HUES48 (cell line): ENCODE results near the gene KRTAP3-1.

ENCODE experiments used
- H3K27ac ChIP-seq: one replicate; pipeline ENCODE4 v1.7.0; 2013; ENCODE audit warnings: low read depth, low read length, inconsistent platforms
- H3K27me3 ChIP-seq: 2 replicates; pipeline ENCODE4 v1.6.1; 2013; ENCODE audit warnings: mild to moderate bottlenecking, low read length; ENCODE audit not compliant: control insufficient read depth, insufficient read depth
- H3K36me3 ChIP-seq: 2 replicates; pipeline ENCODE4 v1.6.1; 2013; ENCODE audit warnings: low read length; ENCODE audit not compliant: control insufficient read depth, insufficient read depth
- H3K4me1 ChIP-seq: 2 replicates; pipeline ENCODE4 v1.6.1; 2013; ENCODE audit warnings: mild to moderate bottlenecking, low read length; ENCODE audit not compliant: control insufficient read depth, insufficient read depth
- H3K4me3 ChIP-seq: 2 replicates; pipeline ENCODE4 v1.5.1; 2013; ENCODE audit warnings: mild to moderate bottlenecking, low read depth, low read length
- H3K9ac ChIP-seq: 2 replicates; pipeline ENCODE4 v1.6.1; 2013; ENCODE audit warnings: mild to moderate bottlenecking, low read depth, low read length, moderate library complexity
- H3K9me3 ChIP-seq: 2 replicates; pipeline ENCODE4 v1.6.1; 2013; ENCODE audit warnings: low read length; ENCODE audit not compliant: control insufficient read depth, insufficient read depth

The KRTAP3-1 gene

GRCh38 chr17:40997361-40997760 is 11.6 kb downstream of the KRTAP3-1 start:
- H3K9ac ChIP-seq = no peak overlapping the region
- H3K4me1 ChIP-seq = no peaks in the 10 kb centered on the region
- no peaks in the 10 kb centered on the region for H3K9me3 ChIP-seq
- no peak overlapping the region for H3K4me3 ChIP-seq
- H3K36me3 ChIP-seq = no peaks in the 10 kb centered on the region
- H3K27ac ChIP-seq = no peak overlapping the region
- no peaks in the 10 kb centered on the region for H3K27me3 ChIP-seq

- H3K27me3 ChIP-seq = no peaks in the 10 kb centered on the region
- no peak overlapping the region for H3K9ac ChIP-seq
- no peaks in the 10 kb centered on the region for H3K4me1 ChIP-seq
- no peaks in the 10 kb centered on the region for H3K9me3 ChIP-seq
- H3K36me3 ChIP-seq = no peaks in the 10 kb centered on the region
- no peak overlapping the region for H3K27ac ChIP-seq
- no peak overlapping the region for H3K4me3 ChIP-seq
These were observed 12.1 kb downstream of the KRTAP3-1 start for GRCh38 chr17:40996829-40997228.

- Histone ChIP-seq H3K9ac (no peak overlapping the region), H3K9me3 (no peaks in the 10 kb centered on the region), H3K36me3 (no peaks in the 10 kb centered on the region), H3K4me3 (no peak overlapping the region), H3K27me3 (no peaks in the 10 kb centered on the region), H3K27ac (no peak overlapping the region), H3K4me1 (no peaks in the 10 kb centered on the region)
These were observed 13.8 kb downstream of the KRTAP3-1 start for GRCh38 chr17:40995116-40995515.

GRCh38 chr17:40993839-40994238 is 15.1 kb downstream of the KRTAP3-1 start, which contains the start of gene KRTAP3-3:
Gene KRTAP3-3, minus strand, starts transcription at chr17:40994164. Its CDS starts 67 bp downstream, at chr17:40994097.
- Histone ChIP-seq H3K27ac (no peak within 1 kb of the TSS), H3K36me3 (no peaks in the 10 kb centered on the region), H3K4me3 (no peak within 1 kb of the TSS), H3K9ac (no peak within 1 kb of the TSS), H3K9me3 (no peaks in the 10 kb centered on the region), H3K4me1 (no peaks in the 10 kb centered on the region), H3K27me3 (no peaks in the 10 kb centered on the region)

GRCh38 chr17:40993084-40993483 is 15.8 kb downstream of the KRTAP3-1 start:
- Histone ChIP-seq H3K27me3 (no peaks in the 10 kb centered on the region), H3K27ac (no peak overlapping the region), H3K4me1 (no peaks in the 10 kb centered on the region), H3K36me3 (no peaks in the 10 kb centered on the region), H3K9ac (no peak overlapping the region), H3K4me3 (no peak overlapping the region), H3K9me3 (no peaks in the 10 kb centered on the region)

GRCh38 chr17:40992666-40993065 is 16.3 kb downstream of the KRTAP3-1 start:
- Histone ChIP-seq H3K9ac (no peak overlapping the region), H3K4me3 (no peak overlapping the region)

GRCh38 chr17:40986920-40987319 is 22.0 kb downstream of the KRTAP3-1 start:
- no peak overlapping the region for H3K9ac ChIP-seq
- no peaks in the 10 kb centered on the region for H3K27me3 ChIP-seq
- no peaks in the 10 kb centered on the region for H3K9me3 ChIP-seq
- no peak overlapping the region for H3K27ac ChIP-seq
- no peaks in the 10 kb centered on the region for H3K36me3 ChIP-seq
- H3K4me1 ChIP-seq = no peaks in the 10 kb centered on the region
- no peak overlapping the region for H3K4me3 ChIP-seq

More at GRCh38 chr17:40992666-40993065, 16.3 kb downstream of the KRTAP3-1 start:
- Histone ChIP-seq H3K27me3 (no peaks in the 10 kb centered on the region), H3K9me3 (no peaks in the 10 kb centered on the region), H3K27ac (no peak overlapping the region), H3K36me3 (no peaks in the 10 kb centered on the region), H3K4me1 (no peaks in the 10 kb centered on the region)

GRCh38 chr17:40984226-40984625 is 24.7 kb downstream of the KRTAP3-1 start, which contains the start of gene KRT40:
Gene KRT40, minus strand, starts transcription at chr17:40984326. Its CDS starts 53 bp downstream, at chr17:40984273.
- H3K27me3 ChIP-seq = no peaks in the 10 kb centered on the region
- H3K4me3 ChIP-seq = no peak within 1 kb of the TSS
- no peaks in the 10 kb centered on the region for H3K9me3 ChIP-seq
- H3K27ac ChIP-seq = no peak within 1 kb of the TSS
- H3K36me3 ChIP-seq = no peaks in the 10 kb centered on the region
- H3K9ac ChIP-seq = no peak within 1 kb of the TSS
- peaks cover 9% of the 10 kb centered on the region; the same call in 1 of the 2 replicates for H3K4me1 ChIP-seq

GRCh38 chr17:40981115-40981514 is 27.8 kb downstream of the KRTAP3-1 start:
- Histone ChIP-seq H3K27ac (no peak overlapping the region), H3K4me1 (peaks cover 9% of the 10 kb centered on the region; the same call in 1 of the 2 replicates), H3K36me3 (no peaks in the 10 kb centered on the region), H3K4me3 (no peak overlapping the region), H3K27me3 (no peaks in the 10 kb centered on the region), H3K9ac (no peak overlapping the region), H3K9me3 (no peaks in the 10 kb centered on the region)

- no peak overlapping the region for H3K9ac ChIP-seq
- H3K27ac ChIP-seq = no peak overlapping the region
- H3K9me3 ChIP-seq = no peaks in the 10 kb centered on the region
- H3K4me3 ChIP-seq = no peak overlapping the region
- H3K27me3 ChIP-seq = no peaks in the 10 kb centered on the region
- H3K36me3 ChIP-seq = no peaks in the 10 kb centered on the region
- peaks cover 9% of the 10 kb centered on the region; the same call in 1 of the 2 replicates for H3K4me1 ChIP-seq
These were observed 28.3 kb downstream of the KRTAP3-1 start for GRCh38 chr17:40980596-40980995.

GRCh38 chr17:40980117-40980516 is 28.8 kb downstream of the KRTAP3-1 start:
- Histone ChIP-seq H3K36me3 (no peaks in the 10 kb centered on the region), H3K27me3 (no peaks in the 10 kb centered on the region), H3K9ac (no peak overlapping the region), H3K4me3 (no peak overlapping the region), H3K27ac (no peak overlapping the region), H3K4me1 (peaks cover 9% of the 10 kb centered on the region; the same call in 1 of the 2 replicates), H3K9me3 (no peaks in the 10 kb centered on the region)
